OCI-LY3 (cell line): Measurements from ENCODE around the gene SOSTDC1.

ENCODE experiments used
- CTCF ChIP-seq: fragments of 200-600, 300-600 bp; sonication (generic); IDR thresholded peaks from 2 replicates; pipeline ENCODE4 v1.5.1; 2014; ENCODE audit warnings: antibody characterized with exemption, low read length, low read depth
- EZH2phosphoT487 ChIP-seq: fragments of 200-600 bp; shearing (Covaris generic); IDR thresholded peaks from 2 replicates; pipeline ENCODE4 v1.6.1; 2018; ENCODE audit warnings: antibody characterized with exemption, mixed run types, low read depth

- TF ChIP-seq CTCF (no peak), EZH2phosphoT487 (no peak)
Measured at GRCh38 chr7:16423761-16424160, 41.8 kb downstream of the SOSTDC1 start.
